Neural cell (in vitro differentiated cells): ENCODE data around the gene SAT1.

Experiments
- EP300 ChIP-seq: fragments of 450-650 bp; conservative IDR thresholded peaks from 2 replicates; pipeline ENCODE4 v1.6.1; 2014; ENCODE audit warnings: antibody characterized with exemption, mild to moderate bottlenecking, moderate library complexity; ENCODE audit not compliant: poor library complexity, severe bottlenecking
- RAD21 ChIP-seq: fragments of 450-650 bp; conservative IDR thresholded peaks from 2 replicates; pipeline ENCODE4 v1.6.1; 2014; ENCODE audit warnings: antibody characterized with exemption, mild to moderate bottlenecking, moderate library complexity
- REST ChIP-seq: IDR thresholded peaks from 2 replicates; pipeline ENCODE4 v1.6.1; 2012; ENCODE audit warnings: borderline replicate concordance
- TF ChIP-seq, protein P1 (sequence below): fragments of 450-650 bp; IDR thresholded peaks from 2 replicates; pipeline ENCODE4 v1.5.1; 2014; ENCODE audit warnings: antibody characterized with exemption, mild to moderate bottlenecking, moderate library complexity; ENCODE audit not compliant: poor library complexity, severe bottlenecking

DNA sequence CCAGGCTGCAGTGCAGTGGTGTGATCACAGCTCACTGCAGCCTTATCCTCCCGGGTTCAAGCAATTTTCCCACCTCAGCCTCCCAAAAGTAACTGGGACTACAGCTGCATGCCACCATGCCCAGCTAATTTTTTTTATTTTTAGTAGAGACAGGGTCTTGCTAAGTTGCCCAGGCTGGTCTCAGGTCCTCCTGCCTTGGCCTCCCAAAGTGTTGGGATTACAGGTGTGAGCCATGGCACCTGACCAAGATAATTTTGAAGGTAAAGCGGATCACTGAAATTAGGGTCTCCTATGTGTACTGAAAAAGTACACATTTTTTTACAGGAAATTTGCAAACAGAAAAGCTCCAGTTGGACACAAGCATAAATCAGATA, 4.8 kb downstream of the SAT1 start:
- TF ChIP-seq RAD21 (no peak), EP300 (no peak), REST (no peak)
- TF ChIP-seq, protein P1, sequence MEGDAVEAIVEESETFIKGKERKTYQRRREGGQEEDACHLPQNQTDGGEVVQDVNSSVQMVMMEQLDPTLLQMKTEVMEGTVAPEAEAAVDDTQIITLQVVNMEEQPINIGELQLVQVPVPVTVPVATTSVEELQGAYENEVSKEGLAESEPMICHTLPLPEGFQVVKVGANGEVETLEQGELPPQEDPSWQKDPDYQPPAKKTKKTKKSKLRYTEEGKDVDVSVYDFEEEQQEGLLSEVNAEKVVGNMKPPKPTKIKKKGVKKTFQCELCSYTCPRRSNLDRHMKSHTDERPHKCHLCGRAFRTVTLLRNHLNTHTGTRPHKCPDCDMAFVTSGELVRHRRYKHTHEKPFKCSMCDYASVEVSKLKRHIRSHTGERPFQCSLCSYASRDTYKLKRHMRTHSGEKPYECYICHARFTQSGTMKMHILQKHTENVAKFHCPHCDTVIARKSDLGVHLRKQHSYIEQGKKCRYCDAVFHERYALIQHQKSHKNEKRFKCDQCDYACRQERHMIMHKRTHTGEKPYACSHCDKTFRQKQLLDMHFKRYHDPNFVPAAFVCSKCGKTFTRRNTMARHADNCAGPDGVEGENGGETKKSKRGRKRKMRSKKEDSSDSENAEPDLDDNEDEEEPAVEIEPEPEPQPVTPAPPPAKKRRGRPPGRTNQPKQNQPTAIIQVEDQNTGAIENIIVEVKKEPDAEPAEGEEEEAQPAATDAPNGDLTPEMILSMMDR, result no peak
